ENCODE measurements around the gene SLC25A22. TPM values are rescaled to one million over a fixed set of nuclear protein-coding genes. Genes with fewer than 3 reads are reported as not detected.

The SLC25A22 gene
- polyA plus RNA-seq, 1 donor (not counting 4 experiments of a cell fraction or from before 2014, with no cell fraction given): 13.5 TPM

GRCh38 chr11:749731-750130, 48.4 kb downstream of the SLC25A22 start:
- Histone ChIP-seq H3K36me3 (ENCODE audit: control insufficient read depth in 2 of 2, extremely low read depth in 1 of 2, insufficient read depth in 2 of 2, low read length in 2 of 2) (peaks cover 4 to 9% of the 10 kb centered on the region in 2 experiments), H3K9me1 (ENCODE audit: control insufficient read depth, extremely low read depth, insufficient read depth, low read length) (no peaks in the 10 kb centered on the region), H3K4me3 (ENCODE audit: control insufficient read depth in 2 of 3, extremely low read depth in 1 of 3, insufficient read depth in 2 of 3, low read depth in 1 of 3, low read length in 3 of 3) (no peak overlapping the region), H3K4me1 (ENCODE audit: control insufficient read depth, extremely low read depth, insufficient read depth, low read length) (peaks cover 16% of the 10 kb centered on the region), H3K79me2 (ENCODE audit: control insufficient read depth, insufficient read depth, low read length) (peaks cover 61% of the 10 kb centered on the region), H3K9ac (ENCODE audit: control insufficient read depth, extremely low read depth, insufficient read depth, low read length) (no peak overlapping the region), H2AFZ (ENCODE audit: control insufficient read depth, low read length) (no peak overlapping the region), H4K20me1 (ENCODE audit: control insufficient read depth, extremely low read depth, insufficient read depth, low read length) (no peaks in the 10 kb centered on the region), H3K4me2 (ENCODE audit: control insufficient read depth, extremely low read depth, insufficient read depth, low read depth, low read length) (peak overlapping the region; percentile 17), H3K9me3 (ENCODE audit: control insufficient read depth, low read depth, low read length) (no peaks in the 10 kb centered on the region), H3K27ac (ENCODE audit: control insufficient read depth, insufficient read depth, low read length) (no peak overlapping the region), H3K27me3 (ENCODE audit: control insufficient read depth, extremely low read depth, insufficient read depth, low read length) (no peaks in the 10 kb centered on the region)
- dilution Hi-C loops (cut with MboI; ENCODE audit: extremely low pct_ligation_motif_present, low sequenced_read_pairs): no loop called here
- DNase-seq (ENCODE audit: low read depth, low spot score): no peak
- FAIRE-seq: no peak
- no peak for TF ChIP-seq CTCF (optimal IDR thresholded peaks at IDR 0.05 in 1 of 3, IDR thresholded peaks at IDR 0.05 in 1 of 3, conservative IDR thresholded peaks at IDR 0.05 in 1 of 3; ENCODE audit: extremely low read depth in 1 of 3, insufficient read depth in 2 of 3, low read length in 3 of 3)
- no peak for TF ChIP-seq EZH2 (IDR thresholded peaks at IDR 0.05; ENCODE audit: low read length)

DNA sequence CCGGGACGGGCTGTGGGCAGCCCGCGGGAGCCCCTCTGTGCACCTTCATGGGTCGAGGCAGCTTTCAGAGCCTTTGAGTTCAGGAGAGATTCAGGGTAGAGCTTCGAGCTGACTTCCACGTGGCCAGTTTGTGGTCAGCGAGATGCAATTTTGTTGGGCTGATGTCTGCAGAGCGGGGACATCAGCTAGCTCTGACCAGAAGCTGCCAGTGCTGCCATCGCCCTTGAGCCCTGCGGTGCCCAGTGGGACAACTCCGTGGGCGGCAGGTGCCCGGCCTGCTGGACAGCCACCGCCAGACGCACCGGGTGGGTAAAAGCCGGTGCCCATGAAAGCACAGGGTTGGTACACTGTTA, 50.1 kb downstream of the SLC25A22 start:
- Histone ChIP-seq H4K20me1 (ENCODE audit: control insufficient read depth, extremely low read depth, insufficient read depth, low read length) (no peaks in the 10 kb centered on the region), H3K4me1 (ENCODE audit: control insufficient read depth, extremely low read depth, insufficient read depth, low read length) (peaks cover 16% of the 10 kb centered on the region), H3K9me3 (ENCODE audit: control insufficient read depth, low read depth, low read length) (no peaks in the 10 kb centered on the region), H2AFZ (ENCODE audit: control insufficient read depth, low read length) (peak overlapping the region; percentile 37), H3K27me3 (ENCODE audit: control insufficient read depth, extremely low read depth, insufficient read depth, low read length) (no peaks in the 10 kb centered on the region), H3K4me2 (ENCODE audit: control insufficient read depth, extremely low read depth, insufficient read depth, low read depth, low read length) (peak overlapping the region; percentile 96), H3K79me2 (ENCODE audit: control insufficient read depth, insufficient read depth, low read length) (peaks cover 50% of the 10 kb centered on the region), H3K9me1 (ENCODE audit: control insufficient read depth, extremely low read depth, insufficient read depth, low read length) (no peaks in the 10 kb centered on the region), H3K9ac (ENCODE audit: control insufficient read depth, extremely low read depth, insufficient read depth, low read length) (peak overlapping the region; percentile 90), H3K27ac (ENCODE audit: control insufficient read depth, insufficient read depth, low read length) (peak overlapping the region; percentile 71), H3K4me3 (ENCODE audit: control insufficient read depth in 2 of 3, extremely low read depth in 1 of 3, insufficient read depth in 2 of 3, low read depth in 1 of 3, low read length in 3 of 3) (peak overlapping the region; percentile 90 to 97 (median 95)), H3K36me3 (ENCODE audit: control insufficient read depth in 2 of 2, extremely low read depth in 1 of 2, insufficient read depth in 2 of 2, low read length in 2 of 2) (peaks cover 4 to 9% of the 10 kb centered on the region in 2 experiments)
- no peak for FAIRE-seq
- no peak for TF ChIP-seq EZH2 (IDR thresholded peaks at IDR 0.05; ENCODE audit: low read length)
- TF ChIP-seq CTCF (optimal IDR thresholded peaks at IDR 0.05 in 1 of 3, IDR thresholded peaks at IDR 0.05 in 1 of 3, conservative IDR thresholded peaks at IDR 0.05 in 1 of 3; ENCODE audit: extremely low read depth in 1 of 3, insufficient read depth in 2 of 3, low read length in 3 of 3): no peak
- dilution Hi-C loops (cut with MboI; ENCODE audit: extremely low pct_ligation_motif_present, low sequenced_read_pairs): no loop called here
- DNase-seq (ENCODE audit: low read depth, low spot score): no peak
